ENCODE data around the gene PADI2. TPM values are rescaled to one million over a fixed set of nuclear protein-coding genes. Genes with fewer than 3 reads are reported as not detected.

The PADI2 gene
- total and polyA plus RNA-seq, 9 of the 15 experiments (the other 6 are each of a cell fraction or from before 2014, with no cell fraction given) = 0.01 to 0.11 (median 0.01) TPM; not detected in 5

DNA sequence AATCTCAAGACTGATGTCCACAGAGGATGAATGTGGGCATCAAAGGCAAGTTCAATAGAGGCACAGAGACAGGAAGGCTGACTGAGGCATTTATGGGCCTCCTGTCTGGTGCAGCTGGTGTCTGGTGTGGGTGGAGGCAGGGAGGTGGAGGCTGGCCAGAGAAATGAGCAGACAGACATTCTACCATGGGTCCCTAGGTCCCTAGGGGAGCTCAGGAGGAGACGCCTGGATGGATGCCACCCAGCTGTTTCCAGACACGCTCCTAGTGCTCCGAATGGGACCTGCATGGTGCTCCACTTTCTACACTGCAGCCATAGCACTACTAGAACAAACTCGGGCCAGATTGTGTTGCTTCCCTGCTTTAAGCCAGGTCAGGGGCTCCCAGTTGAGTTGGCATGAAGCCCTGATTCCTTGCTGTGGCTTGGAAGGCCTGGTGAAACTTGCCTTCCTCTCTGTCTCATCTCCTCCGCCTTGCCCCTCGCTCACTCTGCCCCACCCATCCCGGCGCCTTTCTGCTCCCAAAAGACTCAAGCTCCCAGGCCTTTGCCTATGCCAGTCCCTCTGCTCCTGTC is 25.3 kb downstream of the PADI2 start:
- Histone ChIP-seq H3K79me2 (ENCODE audit: control insufficient read depth, insufficient read depth, low read length) (no peaks in the 10 kb centered on the region), H3K36me3 (ENCODE audit: control insufficient read depth, insufficient read depth, low read length) (no peaks in the 10 kb centered on the region), H3K27me3 (ENCODE audit: control insufficient read depth in 2 of 2, insufficient read depth in 2 of 2, low read length in 2 of 2) (peaks cover 45 to 88% of the 10 kb centered on the region in 2 experiments), H3K4me2 (ENCODE audit: insufficient read depth, low read length) (no peak overlapping the region), H3K9me1 (ENCODE audit: control insufficient read depth, insufficient read depth, low read length) (no peaks in the 10 kb centered on the region), H3K9me3 (replicated peaks; ENCODE audit: control insufficient read depth, insufficient read depth, low read depth, low read length) (no peaks in the 10 kb centered on the region), H3K27ac (ENCODE audit: extremely low read depth, low read depth, low read length) (no peak overlapping the region), H4K20me1 (replicated peaks; ENCODE audit: control insufficient read depth, insufficient read depth, low read length) (peaks cover 8% of the 10 kb centered on the region; the same call in 1 of the 2 replicates), H3K4me1 (replicated peaks in 1 of 2; ENCODE audit: control insufficient read depth in 2 of 2, insufficient read depth in 2 of 2, low read length in 2 of 2) (no peaks in the 10 kb centered on the region; a peak in 1 of 5 replicates), H3K9ac (ENCODE audit: insufficient read depth in 1 of 2, low read depth in 2 of 2, low read length in 2 of 2) (no peak overlapping the region), H2AFZ (ENCODE audit: low read depth, low read length) (no peak overlapping the region), H3K4me3 (no peak overlapping the region)
- in situ Hi-C loops (cut with MboI) (no loop called here), intact Hi-C loops (cut with micrococcal nuclease) (no loop called here)
- BruUV-seq (replicated peaks) = no TSS peak
- no peak for ATAC-seq
- TF ChIP-seq BACH1 (tag; IDR thresholded peaks at IDR 0.05) = no peak
- TF ChIP-seq HIVEP1 (CRISPR knock-in tag; IDR thresholded peaks at IDR 0.05) = no peak
- no peak for TF ChIP-seq NR2C1 (IDR thresholded peaks at IDR 0.05)
- TF ChIP-seq NR2C1 (tag; IDR thresholded peaks at IDR 0.05) = no peak
- TF ChIP-seq KLF10 (CRISPR knock-in tag; IDR thresholded peaks at IDR 0.05) = no peak
- no peak for TF ChIP-seq CC2D1A (IDR thresholded peaks at IDR 0.05)
- TF ChIP-seq SETDB1 (IDR thresholded peaks at IDR 0.05; ENCODE audit: low read length) = no peak
- TF ChIP-seq NBN (IDR thresholded peaks at IDR 0.05; ENCODE audit: low read depth) = no peak
- no peak for TF ChIP-seq PRPF4 (IDR thresholded peaks at IDR 0.05; ENCODE audit: insufficient read depth, low read depth, low read length, poor library complexity, severe bottlenecking)
- no peak for TF ChIP-seq ATF2 (CRISPR knock-in tag; IDR thresholded peaks at IDR 0.05)
- TF ChIP-seq YY1 (IDR thresholded peaks at IDR 0.05; ENCODE audit: borderline replicate concordance in 1 of 3, control insufficient read depth in 1 of 3, extremely low read depth in 1 of 3, insufficient read depth in 3 of 3, insufficient read length in 1 of 3, insufficient replicate concordance in 2 of 3, low read depth in 1 of 3, low read length in 2 of 3) = no peak
- TF ChIP-seq EP400 (IDR thresholded peaks at IDR 0.05) = no peak
- no peak for TF ChIP-seq ZBTB43 (CRISPR knock-in tag; IDR thresholded peaks at IDR 0.05)
- TF ChIP-seq ZNF174 (CRISPR knock-in tag; IDR thresholded peaks at IDR 0.05) = no peak
- TF ChIP-seq ZNF395 (CRISPR knock-in tag; IDR thresholded peaks at IDR 0.05) = no peak
- TF ChIP-seq RAD51 (IDR thresholded peaks at IDR 0.05; ENCODE audit: borderline replicate concordance, low read depth) = no peak
- WGBS (ENCODE audit: insufficient coverage, low coverage, missing lambda C conversion rate) = under 1% methylated on average over 8 of the region's 8 CpGs
- ChIA-PET POLR2A (interaction anchor here (0.6 to 0.7 kb wide), 3 partner anchors 9 to 535 kb away, joined by 3 to 4 read pairs (median 3); no protein-coding TSS in a partner anchor), CTCF (ENCODE audit: low intra/inter-chr PET ratio) (no interaction called here)
- FAIRE-seq = no peak
- no peak for DNase-seq (ENCODE audit: extremely low read depth in 1 of 4, low spot score in 3 of 4)
